Prostate gland (tissue), 2 donors: ENCODE measurements around the gene GALNT4.

Experiments used
- POLR2A ChIP-seq: fragments of 450-650 bp; IDR thresholded peaks from one replicate; pipeline ENCODE4 v1.6.1; 2016; ENCODE audit warnings: antibody characterized with exemption, mild to moderate bottlenecking
- TF ChIP-seq, protein P1 (sequence below), 4 experiments: fragments of 200-600 bp in 2 of 4; fragments of 450-650 bp in 2 of 4; sonication (generic) in 2 of 4; IDR thresholded peaks; 1 replicate in 3 of 4; 2 replicates in 1 of 4; pipeline ENCODE4 v1.5.1; 2016 to 2019; ENCODE audit warnings: antibody characterized with exemption in 4 of 4, mild to moderate bottlenecking in 2 of 4, moderate library complexity in 2 of 4

DNA sequence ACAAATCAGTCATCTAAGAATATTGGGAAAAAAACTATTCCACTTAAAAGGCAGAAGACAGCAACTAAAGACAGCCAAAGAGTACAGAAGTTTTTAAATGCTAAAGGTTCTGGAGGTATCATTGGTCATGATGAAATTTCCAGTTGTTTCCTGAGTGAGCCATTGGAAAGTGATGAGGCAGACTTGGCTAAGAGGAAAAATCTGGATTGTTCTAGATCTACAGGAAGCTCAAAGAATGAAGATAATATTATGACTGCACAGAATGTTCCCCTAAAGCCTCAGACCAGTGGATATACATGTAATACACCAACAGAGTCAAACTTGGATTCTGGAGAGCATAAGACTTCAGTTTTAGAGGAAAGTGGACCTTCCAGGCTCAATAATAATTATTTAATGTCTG is 22.8 kb downstream of the GALNT4 start:
- no peak for TF ChIP-seq POLR2A
- TF ChIP-seq, protein P1, sequence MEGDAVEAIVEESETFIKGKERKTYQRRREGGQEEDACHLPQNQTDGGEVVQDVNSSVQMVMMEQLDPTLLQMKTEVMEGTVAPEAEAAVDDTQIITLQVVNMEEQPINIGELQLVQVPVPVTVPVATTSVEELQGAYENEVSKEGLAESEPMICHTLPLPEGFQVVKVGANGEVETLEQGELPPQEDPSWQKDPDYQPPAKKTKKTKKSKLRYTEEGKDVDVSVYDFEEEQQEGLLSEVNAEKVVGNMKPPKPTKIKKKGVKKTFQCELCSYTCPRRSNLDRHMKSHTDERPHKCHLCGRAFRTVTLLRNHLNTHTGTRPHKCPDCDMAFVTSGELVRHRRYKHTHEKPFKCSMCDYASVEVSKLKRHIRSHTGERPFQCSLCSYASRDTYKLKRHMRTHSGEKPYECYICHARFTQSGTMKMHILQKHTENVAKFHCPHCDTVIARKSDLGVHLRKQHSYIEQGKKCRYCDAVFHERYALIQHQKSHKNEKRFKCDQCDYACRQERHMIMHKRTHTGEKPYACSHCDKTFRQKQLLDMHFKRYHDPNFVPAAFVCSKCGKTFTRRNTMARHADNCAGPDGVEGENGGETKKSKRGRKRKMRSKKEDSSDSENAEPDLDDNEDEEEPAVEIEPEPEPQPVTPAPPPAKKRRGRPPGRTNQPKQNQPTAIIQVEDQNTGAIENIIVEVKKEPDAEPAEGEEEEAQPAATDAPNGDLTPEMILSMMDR (IDR thresholded peaks at IDR 0.05): no peak
